Aortic smooth muscle cell (primary cell): ENCODE measurements around the gene BCL11A. TPM values are rescaled to one million over a fixed set of nuclear protein-coding genes. Genes with fewer than 3 reads are reported as not detected.

Source experiments
- total RNA-seq: library from RNA; depleted of rRNA; stranded (reverse); fragments of >200 nt; gene quantifications from 2 replicates; pipeline ENCODE4 v1.2.3, GENCODE V29; 2014

BCL11A gene
- total RNA-seq: under 0.01 TPM in 2 replicates

GRCh38 chr2:60553495-60554073 is at the start of gene BCL11A:
TSS of gene BCL11A (minus strand) at chr2:60553654. CDS start at chr2:60553270, 384 bp downstream.

Other genes with a start within 250 kb of the BCL11A start
- 6.9 and 8.8 TPM in 2 replicates for gene PAPOLG, start 202.6 kb upstream of the BCL11A start, total RNA-seq